C4-2B (cell line): ENCODE measurements around the gene TM9SF1.

Source experiments
- H3K27ac ChIP-seq: fragments of 450-650 bp; 2 replicates; pipeline ENCODE4 v1.5.1; 2017
- CTCF ChIP-seq: fragments of 450-650 bp; conservative IDR thresholded peaks from 2 replicates; pipeline ENCODE4 v1.5.1; 2017; ENCODE audit warnings: mild to moderate bottlenecking
- ZFX ChIP-seq: fragments of 450-650 bp; IDR thresholded peaks from 2 replicates; pipeline ENCODE4 v1.6.1; 2017

Gene TM9SF1

DNA sequence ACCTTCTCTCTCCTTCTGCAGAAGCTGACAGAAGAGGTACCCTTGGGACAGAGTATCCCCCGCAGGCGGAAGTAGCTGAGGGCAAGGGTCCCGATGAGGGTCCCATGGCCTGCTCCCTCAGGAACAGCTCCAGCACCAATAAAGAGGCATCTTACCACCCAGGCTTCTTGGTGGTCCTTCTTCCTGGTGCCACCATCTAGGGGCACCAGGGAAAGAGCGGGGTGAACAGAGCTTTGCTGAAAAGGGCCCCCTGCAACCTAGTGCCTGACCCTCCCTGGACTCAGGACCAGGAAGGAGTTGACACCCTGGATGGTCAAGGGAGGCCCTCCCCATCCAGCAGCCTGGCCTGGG lies 34.8 kb downstream of the TM9SF1 start:
- TF ChIP-seq CTCF (no peak), ZFX (no peak)
- no peak overlapping the region for H3K27ac ChIP-seq

DNA sequence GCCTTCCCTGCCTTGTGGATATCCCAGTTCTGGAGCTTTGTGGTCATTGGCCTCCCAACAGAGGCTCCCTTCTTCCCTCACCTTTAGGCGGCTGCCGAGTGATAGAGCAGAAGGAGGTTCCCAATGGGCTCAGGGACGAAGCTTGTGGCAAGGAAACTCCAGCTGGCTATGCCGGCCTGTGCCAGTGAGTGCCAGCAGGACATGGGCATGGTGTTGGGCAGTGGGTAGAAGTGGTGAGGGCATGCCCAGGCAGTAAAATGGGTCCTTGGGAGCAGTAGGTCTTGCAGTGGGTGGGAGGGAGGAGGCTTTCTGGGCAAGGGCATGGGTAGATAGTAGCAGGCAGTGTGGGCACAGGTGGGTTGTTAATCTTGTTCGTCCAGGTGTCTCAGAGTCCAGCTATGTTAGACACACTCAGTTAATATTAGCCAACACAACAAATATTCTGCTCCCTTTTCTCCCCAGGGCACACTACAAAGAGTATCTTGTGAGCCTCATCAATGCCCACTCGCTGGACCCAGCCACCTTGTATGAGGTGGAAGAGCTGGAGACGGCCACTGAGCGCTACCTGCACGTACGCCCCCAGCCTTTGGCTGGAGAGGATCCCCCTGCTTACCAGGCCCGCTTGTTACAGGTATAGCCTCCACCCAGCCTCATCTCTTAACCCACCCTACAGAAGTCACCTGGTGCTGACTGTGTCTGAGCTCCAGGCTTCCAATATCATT lies 35.3 kb downstream of the TM9SF1 start:
- TF ChIP-seq CTCF, result no peak
- TF ChIP-seq ZFX, result no peak
- no peak overlapping the region for H3K27ac ChIP-seq

GRCh38 chr14:24157331-24157730 lies 37.9 kb downstream of the TM9SF1 start:
- no peak overlapping the region for H3K27ac ChIP-seq
- no peak for TF ChIP-seq CTCF
- no peak for TF ChIP-seq ZFX

DNA sequence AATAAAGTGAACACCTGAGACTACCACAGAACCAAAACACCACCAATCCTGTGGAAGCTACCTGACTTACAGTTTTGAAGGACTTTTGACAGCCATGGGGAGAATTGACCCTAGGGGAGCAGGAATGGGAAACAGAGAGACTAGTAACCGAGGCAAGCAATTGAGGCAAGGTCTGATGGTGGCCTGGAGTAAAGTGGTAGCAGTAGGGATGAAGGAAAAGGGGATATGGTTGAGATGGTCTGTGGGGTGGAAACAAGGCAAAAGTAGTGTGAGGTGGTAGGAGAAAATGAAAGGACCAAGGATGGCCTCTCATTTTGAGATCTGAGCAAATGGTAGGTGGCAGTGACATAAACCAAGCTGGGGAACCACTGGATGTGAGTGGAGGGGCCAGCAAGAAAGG lies 38.4 kb downstream of the TM9SF1 start:
- H3K27ac ChIP-seq, result no peak overlapping the region
- TF ChIP-seq ZFX (no peak), CTCF (no peak)

DNA sequence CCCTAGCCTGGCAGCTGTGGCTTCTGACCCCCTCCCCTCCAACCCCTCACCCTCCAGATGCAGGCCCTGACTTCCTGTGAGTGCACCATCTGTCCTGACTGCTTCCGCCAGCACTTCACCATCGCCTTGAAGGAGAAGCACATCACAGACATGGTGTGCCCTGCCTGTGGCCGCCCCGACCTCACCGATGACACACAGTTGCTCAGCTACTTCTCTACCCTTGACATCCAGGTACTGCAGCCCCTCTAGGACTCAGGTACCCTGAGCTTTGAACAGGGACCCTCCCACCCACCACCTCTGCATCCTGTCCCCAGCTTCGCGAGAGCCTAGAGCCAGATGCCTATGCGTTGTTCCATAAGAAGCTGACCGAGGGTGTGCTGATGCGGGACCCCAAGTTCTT lies 40.1 kb downstream of the TM9SF1 start:
- TF ChIP-seq CTCF (no peak), ZFX (no peak)
- H3K27ac ChIP-seq, result no peak overlapping the region

DNA sequence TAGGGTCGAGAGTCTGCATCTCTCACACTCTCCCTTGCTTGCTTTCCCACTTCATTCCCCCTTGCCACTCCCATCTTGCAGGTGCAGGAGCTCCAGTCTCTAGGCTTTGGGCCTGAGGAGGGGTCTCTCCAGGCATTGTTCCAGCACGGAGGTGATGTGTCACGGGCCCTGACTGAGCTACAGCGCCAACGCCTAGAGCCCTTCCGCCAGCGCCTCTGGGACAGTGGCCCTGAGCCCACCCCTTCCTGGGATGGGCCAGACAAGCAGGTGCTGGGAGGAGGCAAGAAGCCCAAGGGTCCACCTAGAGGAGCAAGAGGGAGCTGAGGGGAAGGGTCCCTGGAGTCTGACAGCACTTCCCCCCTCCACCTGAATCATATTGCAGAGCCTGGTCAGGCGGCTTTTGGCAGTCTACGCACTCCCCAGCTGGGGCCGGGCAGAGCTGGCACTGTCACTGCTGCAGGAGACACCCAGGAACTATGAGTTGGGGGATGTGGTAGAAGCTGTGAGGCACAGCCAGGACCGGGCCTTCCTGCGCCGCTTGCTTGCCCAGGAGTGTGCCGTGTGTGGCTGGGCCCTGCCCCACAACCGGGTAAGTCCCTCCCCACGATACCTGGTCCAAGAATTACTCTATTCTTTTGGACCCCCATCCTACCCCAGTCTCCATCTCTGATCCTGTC lies 43.7 kb downstream of the TM9SF1 start:
- H3K27ac ChIP-seq, result no peak overlapping the region
- TF ChIP-seq ZFX (no peak), CTCF (no peak)

DNA sequence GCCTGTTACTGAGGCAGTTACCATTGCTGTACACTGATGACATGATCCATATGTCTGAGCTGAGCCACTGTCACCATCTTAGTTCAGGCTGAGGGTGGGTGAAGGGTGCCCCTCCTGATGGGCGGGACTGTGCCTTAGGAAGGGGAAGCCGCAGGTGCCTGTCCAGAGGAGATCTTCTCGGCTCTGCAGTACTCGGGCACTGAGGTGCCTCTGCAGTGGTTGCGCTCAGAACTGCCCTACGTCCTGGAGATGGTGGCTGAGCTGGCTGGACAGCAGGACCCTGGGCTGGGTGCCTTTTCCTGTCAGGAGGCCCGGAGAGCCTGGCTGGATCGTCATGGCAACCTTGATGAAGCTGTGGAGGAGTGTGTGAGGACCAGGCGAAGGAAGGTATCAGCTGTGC lies 44.2 kb downstream of the TM9SF1 start:
- TF ChIP-seq ZFX (no peak), CTCF (no peak)
- no peak overlapping the region for H3K27ac ChIP-seq
